Measurements from ENCODE around the gene PDE3A.

The PDE3A gene

DNA sequence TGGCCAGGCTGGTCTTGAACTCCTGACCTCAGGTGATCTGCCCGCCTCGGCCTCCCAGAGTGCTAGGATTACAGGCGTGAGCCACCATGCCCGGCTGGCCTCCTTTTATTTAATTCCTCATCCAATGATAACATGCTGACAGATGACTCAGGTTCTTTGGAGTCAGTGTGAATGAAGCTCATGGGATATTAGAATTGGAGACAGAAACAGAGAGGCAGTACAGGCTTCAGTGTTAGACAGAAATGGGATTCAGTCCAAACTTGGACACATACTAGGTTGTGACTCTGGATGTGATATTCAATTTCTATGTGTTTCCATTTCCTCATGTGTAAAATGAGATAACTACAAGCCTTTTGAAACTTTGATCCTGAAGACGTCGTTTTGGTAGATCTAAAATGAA is 47.3 kb downstream of the PDE3A start:
- Histone ChIP-seq H3K14ac (ENCODE audit: low read length) (no peak overlapping the region), H2BK5ac (ENCODE audit: low read length) (no peak overlapping the region)
- WGBS, 2 donors (ENCODE audit: extremely low coverage in 2 of 2, insufficient read length in 2 of 2, insufficient replicate concordance in 1 of 2): no CpG with 5 or more reads among the region's 6 CpGs

DNA sequence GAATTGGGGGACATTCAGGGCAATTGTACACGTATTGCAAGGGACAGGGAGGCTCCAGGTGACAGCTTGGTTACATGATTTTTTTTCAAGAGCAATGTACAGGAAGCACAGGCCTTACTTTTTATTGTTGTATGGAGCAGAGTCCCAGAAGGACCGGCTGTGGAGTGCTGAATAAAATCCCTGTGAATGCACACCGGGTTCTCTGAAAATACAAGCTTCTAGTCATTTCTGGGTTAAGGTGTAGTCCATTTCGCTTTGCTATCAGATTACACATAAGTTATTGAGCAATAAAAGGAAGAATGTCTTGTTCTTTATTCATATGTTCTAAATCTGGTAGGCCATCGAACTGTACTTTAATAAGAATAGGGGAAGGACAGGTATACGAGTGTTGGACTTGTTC is 52.2 kb downstream of the PDE3A start:
- WGBS, 2 donors (ENCODE audit: extremely low coverage in 2 of 2, insufficient read length in 2 of 2, insufficient replicate concordance in 1 of 2): no CpG with 5 or more reads among the region's 6 CpGs
- no peak overlapping the region for H2BK12ac ChIP-seq (ENCODE audit: low read length)
- H3K36me3 ChIP-seq (replicated peaks in 1 of 2; ENCODE audit: control insufficient read depth in 2 of 2, insufficient read depth in 2 of 2, low read length in 2 of 2): no peaks in the 10 kb centered on the region
- no peak overlapping the region for H3K23ac ChIP-seq (ENCODE audit: low read depth, low read length, poor library complexity)
- no peaks in the 10 kb centered on the region for H3K9me3 ChIP-seq (replicated peaks in 1 of 2; ENCODE audit: control insufficient read depth in 2 of 2, insufficient read depth in 1 of 2, low read depth in 1 of 2, low read length in 2 of 2)
- H4K91ac ChIP-seq (ENCODE audit: low read depth, low read length, poor library complexity): no peak overlapping the region
- H3K14ac ChIP-seq (ENCODE audit: low read length): no peak overlapping the region
- H3K18ac ChIP-seq (ENCODE audit: low read length): no peak overlapping the region
- H2BK15ac ChIP-seq (ENCODE audit: low read length): no peak overlapping the region
- H3K79me1 ChIP-seq (ENCODE audit: low read depth, low read length): no peaks in the 10 kb centered on the region
- no peak overlapping the region for H3K9ac ChIP-seq (ENCODE audit: low read depth, low read length, poor library complexity)
- no peak overlapping the region for H3K4ac ChIP-seq (ENCODE audit: low read length)
- H2BK120ac ChIP-seq (ENCODE audit: low read depth, low read length): no peak overlapping the region
- H4K8ac ChIP-seq (ENCODE audit: low read depth, low read length): no peak overlapping the region
- H2AFZ ChIP-seq (ENCODE audit: low read length): no peak overlapping the region
- H3K27ac ChIP-seq (replicated peaks; ENCODE audit: low read length): no peak overlapping the region
- peaks cover 0 to 1% of the 10 kb centered on the region in 2 donors for H3K4me1 ChIP-seq (ENCODE audit: control insufficient read depth in 2 of 2, insufficient read depth in 1 of 2, low read depth in 1 of 2, low read length in 2 of 2)
- no peak overlapping the region for H3K4me2 ChIP-seq (ENCODE audit: insufficient read depth, low read length, poor library complexity, severe bottlenecking)
- H2BK5ac ChIP-seq (ENCODE audit: low read length): no peak overlapping the region
- no peak overlapping the region for H3K4me3 ChIP-seq (ENCODE audit: low read length in 2 of 2)
- H3K27me3 ChIP-seq (ENCODE audit: control insufficient read depth in 3 of 3, insufficient read depth in 3 of 3, low read depth in 1 of 3, low read length in 3 of 3): no peaks in the 10 kb centered on the region
- no peak for DNase-seq (ENCODE audit: low spot score)
- H2AK5ac ChIP-seq (ENCODE audit: low read depth, low read length): no peak overlapping the region

More for the DNA sequence above, 47.3 kb downstream of the PDE3A start:
- no peak overlapping the region for H3K18ac ChIP-seq (ENCODE audit: low read length)
- H2AK5ac ChIP-seq (ENCODE audit: low read depth, low read length): no peak overlapping the region
- no peak overlapping the region for H3K4me3 ChIP-seq (ENCODE audit: low read length in 2 of 2)
- no peaks in the 10 kb centered on the region for H3K79me1 ChIP-seq (ENCODE audit: low read depth, low read length)
- H3K4me2 ChIP-seq (ENCODE audit: insufficient read depth, low read length, poor library complexity, severe bottlenecking): no peak overlapping the region
- H2BK120ac ChIP-seq (ENCODE audit: low read depth, low read length): no peak overlapping the region
- no peaks in the 10 kb centered on the region for H3K27me3 ChIP-seq (ENCODE audit: control insufficient read depth in 3 of 3, insufficient read depth in 3 of 3, low read depth in 1 of 3, low read length in 3 of 3)
- H3K23ac ChIP-seq (ENCODE audit: low read depth, low read length, poor library complexity): no peak overlapping the region
- no peak overlapping the region for H3K4ac ChIP-seq (ENCODE audit: low read length)
- H3K9ac ChIP-seq (ENCODE audit: low read depth, low read length, poor library complexity): no peak overlapping the region
- no peaks in the 10 kb centered on the region for H3K36me3 ChIP-seq (replicated peaks in 1 of 2; ENCODE audit: control insufficient read depth in 2 of 2, insufficient read depth in 2 of 2, low read length in 2 of 2)
- H2BK15ac ChIP-seq (ENCODE audit: low read length): no peak overlapping the region
- H3K27ac ChIP-seq (replicated peaks; ENCODE audit: low read length): no peak overlapping the region
- H4K8ac ChIP-seq (ENCODE audit: low read depth, low read length): no peak overlapping the region
- no peak overlapping the region for H4K91ac ChIP-seq (ENCODE audit: low read depth, low read length, poor library complexity)
- H2BK12ac ChIP-seq (ENCODE audit: low read length): no peak overlapping the region
- H3K9me3 ChIP-seq (replicated peaks in 1 of 2; ENCODE audit: control insufficient read depth in 2 of 2, insufficient read depth in 1 of 2, low read depth in 1 of 2, low read length in 2 of 2): no peaks in the 10 kb centered on the region
- DNase-seq (ENCODE audit: low spot score): no peak
- no peak overlapping the region for H2AFZ ChIP-seq (ENCODE audit: low read length)
- H3K4me1 ChIP-seq (ENCODE audit: control insufficient read depth in 2 of 2, insufficient read depth in 1 of 2, low read depth in 1 of 2, low read length in 2 of 2): peaks cover 2 to 3% of the 10 kb centered on the region in 2 donors

DNA sequence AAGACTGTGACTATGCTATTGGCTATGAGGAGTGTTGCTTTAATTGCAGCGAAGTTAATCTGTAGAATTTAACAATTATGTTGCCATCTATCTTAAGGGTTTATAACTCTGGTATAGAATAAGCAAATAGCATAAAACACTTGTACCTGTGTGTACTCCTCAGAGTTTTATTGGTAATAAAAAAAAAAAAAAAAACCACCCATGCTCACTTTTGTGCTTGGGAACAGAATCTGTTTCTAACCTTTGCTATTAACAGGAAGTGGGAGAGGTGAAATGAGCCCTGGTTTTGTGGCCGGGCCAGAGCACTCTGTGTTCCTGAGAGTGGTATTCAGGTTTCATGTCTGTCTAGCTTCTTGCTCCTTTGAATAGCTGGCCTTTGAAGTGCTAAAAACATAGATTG is 53.1 kb downstream of the PDE3A start:
- Histone ChIP-seq H2BK120ac (ENCODE audit: low read depth, low read length) (no peak overlapping the region), H3K27ac (replicated peaks; ENCODE audit: low read length) (no peak overlapping the region), H3K9me3 (replicated peaks in 1 of 2; ENCODE audit: control insufficient read depth in 2 of 2, insufficient read depth in 1 of 2, low read depth in 1 of 2, low read length in 2 of 2) (no peaks in the 10 kb centered on the region), H3K36me3 (replicated peaks in 1 of 2; ENCODE audit: control insufficient read depth in 2 of 2, insufficient read depth in 2 of 2, low read length in 2 of 2) (no peaks in the 10 kb centered on the region), H3K18ac (ENCODE audit: low read length) (no peak overlapping the region), H2AK5ac (ENCODE audit: low read depth, low read length) (no peak overlapping the region), H2BK12ac (ENCODE audit: low read length) (no peak overlapping the region), H3K23ac (ENCODE audit: low read depth, low read length, poor library complexity) (no peak overlapping the region), H2BK15ac (ENCODE audit: low read length) (no peak overlapping the region), H3K4me2 (ENCODE audit: insufficient read depth, low read length, poor library complexity, severe bottlenecking) (no peak overlapping the region), H3K9ac (ENCODE audit: low read depth, low read length, poor library complexity) (no peak overlapping the region), H2BK5ac (ENCODE audit: low read length) (no peak overlapping the region), H3K27me3 (ENCODE audit: control insufficient read depth in 3 of 3, insufficient read depth in 3 of 3, low read depth in 1 of 3, low read length in 3 of 3) (no peaks in the 10 kb centered on the region), H4K8ac (ENCODE audit: low read depth, low read length) (no peak overlapping the region), H3K4me3 (ENCODE audit: low read length in 2 of 2) (no peak overlapping the region), H3K79me1 (ENCODE audit: low read depth, low read length) (no peaks in the 10 kb centered on the region), H3K4ac (ENCODE audit: low read length) (no peak overlapping the region), H2AFZ (ENCODE audit: low read length) (no peak overlapping the region), H3K14ac (ENCODE audit: low read length) (no peak overlapping the region), H4K91ac (ENCODE audit: low read depth, low read length, poor library complexity) (no peak overlapping the region), H3K4me1 (ENCODE audit: control insufficient read depth in 2 of 2, insufficient read depth in 1 of 2, low read depth in 1 of 2, low read length in 2 of 2) (peaks cover 0 to 1% of the 10 kb centered on the region in 2 donors)
- DNase-seq (ENCODE audit: low spot score): no peak
- no CpG with 5 or more reads among the region's 2 CpGs for WGBS, 2 donors (ENCODE audit: extremely low coverage in 2 of 2, insufficient read length in 2 of 2, insufficient replicate concordance in 1 of 2)

GRCh38 chr12:20423557-20423956 is 55.2 kb downstream of the PDE3A start:
- Histone ChIP-seq H2BK5ac (ENCODE audit: low read length) (no peak overlapping the region), H3K27me3 (ENCODE audit: control insufficient read depth in 3 of 3, insufficient read depth in 3 of 3, low read depth in 1 of 3, low read length in 3 of 3) (no peaks in the 10 kb centered on the region), H3K27ac (replicated peaks; ENCODE audit: low read length) (no peak overlapping the region), H2AFZ (ENCODE audit: low read length) (no peak overlapping the region), H3K18ac (ENCODE audit: low read length) (no peak overlapping the region), H3K4me1 (ENCODE audit: control insufficient read depth in 2 of 2, insufficient read depth in 1 of 2, low read depth in 1 of 2, low read length in 2 of 2) (peaks cover 0 to 1% of the 10 kb centered on the region in 2 donors), H2AK5ac (ENCODE audit: low read depth, low read length) (no peak overlapping the region), H3K14ac (ENCODE audit: low read length) (no peak overlapping the region), H3K4me2 (ENCODE audit: insufficient read depth, low read length, poor library complexity, severe bottlenecking) (no peak overlapping the region), H2BK12ac (ENCODE audit: low read length) (no peak overlapping the region), H4K91ac (ENCODE audit: low read depth, low read length, poor library complexity) (no peak overlapping the region), H3K9me3 (replicated peaks in 1 of 2; ENCODE audit: control insufficient read depth in 2 of 2, insufficient read depth in 1 of 2, low read depth in 1 of 2, low read length in 2 of 2) (no peaks in the 10 kb centered on the region), H3K4ac (ENCODE audit: low read length) (no peak overlapping the region), H3K23ac (ENCODE audit: low read depth, low read length, poor library complexity) (no peak overlapping the region), H4K8ac (ENCODE audit: low read depth, low read length) (no peak overlapping the region), H3K79me1 (ENCODE audit: low read depth, low read length) (no peaks in the 10 kb centered on the region), H3K36me3 (replicated peaks in 1 of 2; ENCODE audit: control insufficient read depth in 2 of 2, insufficient read depth in 2 of 2, low read length in 2 of 2) (no peaks in the 10 kb centered on the region), H3K9ac (ENCODE audit: low read depth, low read length, poor library complexity) (no peak overlapping the region), H2BK120ac (ENCODE audit: low read depth, low read length) (no peak overlapping the region), H2BK15ac (ENCODE audit: low read length) (no peak overlapping the region), H3K4me3 (ENCODE audit: low read length in 2 of 2) (no peak overlapping the region)
- WGBS, 2 donors (ENCODE audit: extremely low coverage in 2 of 2, insufficient read length in 2 of 2, insufficient replicate concordance in 1 of 2): no CpG with 5 or more reads among the region's 3 CpGs
- DNase-seq (ENCODE audit: low spot score): no peak

All from neuronal stem cell (in vitro differentiated cells).